NCI-H146 treated with DMSO at 0.1 percent for 48 hours (cell line): ENCODE data around the gene TMEM44.
"Not testable (repeated sequence)": the region's sequence is repeated elsewhere in the genome, so short reads cannot be mapped to it uniquely, and the experiment has no call there.

Experiments
- DNase-seq: peaks from one replicate; lab custom pipeline; 2025; ENCODE audit not compliant: unreplicated experiment; lab: John Stamatoyannopoulos, UW

TMEM44 gene

DNA sequence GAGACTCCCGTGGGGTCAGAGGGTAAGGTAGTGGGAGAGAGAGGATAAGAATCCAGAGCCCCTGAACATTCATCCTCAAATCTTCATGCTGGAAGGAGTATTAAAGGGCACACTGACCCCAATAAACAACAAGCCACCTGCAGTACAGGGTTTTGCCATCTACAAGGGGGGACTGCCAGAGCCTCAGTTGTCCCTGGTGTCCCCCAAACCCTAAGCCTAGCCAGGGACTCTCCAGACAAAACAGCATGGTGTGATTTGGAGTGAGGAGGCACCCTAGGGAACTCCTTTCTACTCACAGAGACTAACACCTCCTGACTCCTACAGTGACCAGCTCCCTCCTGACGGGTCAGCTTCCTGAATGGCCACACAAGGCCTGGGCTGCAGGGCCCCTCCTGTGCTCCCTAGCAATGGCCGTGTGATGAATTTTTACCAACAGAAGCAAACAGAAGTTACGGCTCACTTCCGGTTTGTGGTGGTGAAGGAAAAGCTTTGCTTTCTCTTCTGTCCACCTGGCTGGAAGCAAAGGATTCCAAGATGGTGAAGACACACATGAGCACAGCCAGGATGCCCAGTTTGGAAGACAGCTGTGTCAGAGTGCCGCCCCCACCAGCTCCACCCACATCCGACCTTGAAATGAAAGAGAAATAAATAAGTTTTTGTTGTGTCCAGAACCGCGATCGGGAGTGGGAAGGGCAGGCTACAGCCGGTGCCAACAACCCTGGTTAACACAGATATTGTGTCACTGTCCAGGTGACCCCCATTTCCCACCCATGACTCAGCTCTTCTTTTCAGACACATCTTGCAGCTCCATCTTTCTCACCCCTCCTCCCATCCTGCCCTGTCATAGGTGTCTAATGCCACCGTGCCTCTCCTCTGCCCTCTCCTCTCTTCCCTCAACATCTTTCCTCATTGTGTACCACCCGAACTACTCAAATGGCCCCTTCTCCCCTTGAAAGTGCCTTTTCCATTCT is 76.8 kb downstream of the TMEM44 start:
- DNase-seq, result no peak

DNA sequence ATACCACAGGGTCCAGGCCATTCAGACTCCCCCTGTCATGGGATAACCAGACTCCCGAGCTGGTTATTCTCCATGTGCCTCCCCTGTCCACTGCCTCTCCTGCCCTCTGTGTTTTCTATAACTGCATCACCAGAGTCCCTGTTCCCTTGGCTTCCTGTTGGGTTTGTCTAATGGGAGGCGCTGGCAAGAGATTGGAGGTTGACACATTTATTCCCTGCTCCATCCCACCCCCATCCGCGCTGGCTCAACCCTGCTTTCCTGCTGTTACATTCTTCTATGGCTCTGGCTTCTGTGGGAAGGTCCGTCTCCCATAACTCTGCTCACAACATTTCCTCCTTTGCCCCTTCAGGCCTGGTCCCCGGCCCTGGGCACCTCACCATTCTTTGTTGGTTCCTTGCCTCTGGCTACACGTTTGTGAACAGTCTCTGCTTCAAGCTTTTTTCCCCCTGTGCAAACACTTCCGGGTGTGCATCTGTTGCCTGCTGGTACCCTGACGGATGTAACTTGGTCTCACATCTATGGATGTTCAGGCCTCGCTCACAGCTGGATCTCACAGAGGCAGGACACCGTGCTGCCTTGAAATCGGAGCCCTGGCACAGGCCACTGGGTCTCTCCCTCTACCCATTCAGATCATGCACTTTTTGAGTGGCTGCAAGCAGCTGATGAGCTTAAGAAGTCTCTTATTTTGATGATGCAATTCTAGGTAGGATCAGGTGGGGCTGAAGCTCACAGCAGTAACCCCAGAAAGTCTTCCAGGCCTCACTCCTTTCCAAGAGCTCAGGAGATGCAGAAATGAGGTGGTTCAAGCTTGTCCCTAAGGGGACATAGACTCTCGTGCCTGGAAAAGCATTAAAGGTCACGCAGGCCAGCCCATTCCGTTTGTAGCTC is 77.8 kb downstream of the TMEM44 start:
- no peak for DNase-seq

DNA sequence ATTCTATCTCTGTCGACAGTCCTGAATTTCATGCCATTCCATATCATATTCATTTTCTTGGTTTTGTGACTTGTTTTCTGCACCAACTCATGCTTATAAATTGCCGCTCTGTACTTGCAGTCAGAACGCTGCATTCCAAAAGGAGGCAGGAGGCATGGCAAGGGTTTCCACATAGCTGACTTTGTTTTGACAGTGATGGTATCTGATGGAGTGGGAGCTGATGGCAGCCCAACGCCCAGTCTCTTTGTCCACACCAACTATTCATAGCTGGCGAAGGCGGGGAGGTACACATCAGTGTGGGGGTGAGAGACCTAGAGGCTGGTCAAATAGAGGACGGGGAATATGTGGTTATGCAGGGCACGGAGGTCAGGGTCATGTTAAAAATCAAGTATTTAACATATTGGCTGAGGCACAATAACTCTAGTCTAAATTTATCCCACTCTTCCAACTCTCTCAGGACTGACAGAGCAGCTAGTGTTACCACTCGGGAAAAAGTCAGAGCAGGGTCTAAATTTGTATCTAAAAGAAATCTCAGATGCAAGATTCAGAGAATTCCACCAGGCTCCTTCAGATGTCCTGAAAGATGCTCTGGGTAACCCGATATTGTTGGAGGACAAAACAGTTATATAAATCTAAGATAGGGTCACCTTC is 78.6 kb downstream of the TMEM44 start:
- DNase-seq, result no peak

DNA sequence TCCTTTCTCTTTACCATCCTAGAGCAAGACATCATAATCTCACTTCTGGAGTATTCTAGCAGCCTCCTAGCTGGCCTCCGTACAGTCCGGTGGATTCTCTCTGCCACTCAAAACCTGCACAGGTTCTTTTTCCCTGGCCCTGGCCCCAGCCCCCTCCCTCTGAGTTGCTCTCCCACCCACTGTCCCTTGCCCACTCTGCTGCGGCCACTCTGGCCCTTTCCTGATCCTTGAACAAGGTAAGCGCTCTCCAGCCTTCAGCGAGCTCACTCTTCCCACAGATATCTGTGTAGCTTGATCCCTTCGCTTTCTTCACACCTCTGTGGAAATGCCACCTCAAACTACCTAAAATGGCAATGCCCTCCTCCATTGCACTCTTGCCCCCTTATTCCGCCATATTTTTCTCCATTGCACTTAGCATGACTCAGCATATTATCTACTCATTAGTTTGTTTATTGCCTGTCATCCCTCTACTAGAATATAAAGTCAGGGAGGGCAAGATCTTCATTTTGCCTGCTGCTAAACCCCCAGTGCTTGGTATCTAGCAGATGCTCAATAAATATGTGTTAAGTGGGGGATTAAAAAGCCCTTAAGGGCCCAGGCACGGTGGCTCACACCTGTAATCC is 80.8 kb downstream of the TMEM44 start:
- DNase-seq, result no peak

DNA sequence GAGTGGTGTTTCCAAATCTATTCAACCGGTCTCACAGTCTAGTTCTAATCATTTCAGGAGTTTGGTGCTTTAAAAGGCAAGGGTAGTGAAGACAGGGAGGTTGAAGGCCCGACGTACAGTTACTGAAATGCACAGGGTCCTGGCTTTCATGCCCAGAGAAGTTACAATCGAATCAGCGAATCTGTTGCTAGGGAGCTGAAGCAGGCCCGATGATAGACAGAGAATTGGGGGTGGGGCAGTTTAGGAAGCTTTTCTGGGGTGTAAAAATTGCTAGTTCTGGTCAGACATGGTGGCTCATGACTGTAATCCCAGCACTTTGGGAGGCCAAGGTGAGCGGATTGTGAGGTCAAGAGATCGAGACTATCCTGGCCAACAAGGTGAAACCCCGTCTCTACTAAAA is 83.4 kb downstream of the TMEM44 start:
- DNase-seq, result no peak

DNA sequence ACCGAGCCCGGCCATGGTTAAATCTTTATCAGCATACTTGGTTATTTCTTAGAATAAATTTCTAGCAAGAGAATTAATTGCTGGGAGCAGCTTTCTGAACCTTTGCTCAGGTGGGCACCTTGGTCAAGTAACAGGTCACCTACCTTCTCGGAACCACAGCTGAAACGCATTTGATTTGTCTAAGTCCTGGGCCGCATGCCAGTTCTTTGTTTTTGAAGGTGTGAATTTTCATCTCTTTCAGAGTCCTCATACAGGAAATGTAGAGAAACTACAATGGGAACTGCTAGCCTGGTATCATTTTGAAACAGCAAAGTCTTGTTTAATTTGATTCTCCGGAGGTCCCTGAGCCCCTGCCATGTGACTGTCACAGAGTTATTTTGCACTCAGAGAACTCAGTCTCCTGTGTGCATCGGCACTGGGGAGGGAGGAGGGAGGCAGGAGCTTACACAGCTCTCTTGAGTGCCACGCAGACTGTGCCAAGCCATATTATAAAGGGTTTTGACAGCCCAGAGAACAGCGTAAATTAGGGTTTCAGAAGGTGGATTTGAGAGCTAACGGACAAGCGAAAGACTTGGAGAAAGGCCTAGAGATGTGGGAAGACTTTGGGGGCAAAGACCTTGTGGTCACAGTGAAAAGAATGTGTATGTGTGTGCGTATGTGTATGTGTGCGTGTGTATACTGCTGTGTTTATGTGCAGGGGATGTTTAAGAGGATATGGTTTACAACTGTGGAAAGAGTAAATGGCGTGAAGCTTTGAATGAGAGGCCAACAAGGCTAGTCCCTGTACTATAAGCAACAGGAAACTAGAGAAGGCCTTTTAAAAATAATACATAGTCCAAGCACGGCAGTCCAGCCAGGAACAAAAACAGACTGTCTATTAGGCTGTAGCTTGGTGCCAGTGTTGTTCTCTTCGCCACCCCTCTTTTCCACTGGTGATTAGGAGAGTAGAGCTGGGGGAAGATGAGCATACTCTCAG is 84.6 kb downstream of the TMEM44 start:
- DNase-seq, result no peak

DNA sequence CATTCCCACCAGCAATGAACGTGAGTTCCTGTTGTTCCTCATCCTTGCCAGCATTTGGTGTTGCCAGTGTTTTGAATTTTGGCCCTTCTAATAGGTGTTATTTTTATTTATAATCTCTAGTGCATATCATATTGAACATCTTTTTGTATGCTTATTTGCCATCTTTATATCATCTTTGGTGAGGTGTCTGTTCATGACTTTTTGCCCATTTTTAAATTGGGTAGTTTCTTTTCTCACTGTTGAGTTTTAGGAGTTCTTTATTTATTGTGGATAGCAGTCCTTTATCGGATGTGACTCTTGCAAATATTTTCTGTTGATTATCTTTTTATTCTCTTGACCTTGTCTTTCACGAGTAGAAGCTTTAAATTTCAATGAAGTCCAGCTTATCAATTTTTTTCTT is 86.2 kb downstream of the TMEM44 start:
- no peak for DNase-seq

DNA sequence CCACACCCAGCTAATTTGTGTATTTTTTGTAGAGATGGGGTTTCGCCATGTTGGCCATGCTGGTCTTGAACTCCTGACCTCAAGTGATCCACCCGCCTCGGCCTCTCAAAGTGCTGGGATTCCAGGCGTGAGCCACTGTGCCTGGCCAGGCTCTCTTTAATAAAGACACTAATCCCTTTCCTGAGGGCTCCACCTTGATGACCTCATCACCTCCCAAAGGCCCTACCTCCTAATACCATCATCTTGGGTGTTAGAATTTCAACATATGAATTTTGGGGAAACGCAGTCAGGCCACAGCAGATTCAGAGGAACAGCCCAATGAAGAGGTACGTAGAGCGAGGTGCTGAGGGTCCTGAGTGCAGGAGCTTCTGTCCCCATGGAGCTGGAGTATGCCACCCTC is 87.7 kb downstream of the TMEM44 start:
- DNase-seq, result not testable (repeated sequence)

DNA sequence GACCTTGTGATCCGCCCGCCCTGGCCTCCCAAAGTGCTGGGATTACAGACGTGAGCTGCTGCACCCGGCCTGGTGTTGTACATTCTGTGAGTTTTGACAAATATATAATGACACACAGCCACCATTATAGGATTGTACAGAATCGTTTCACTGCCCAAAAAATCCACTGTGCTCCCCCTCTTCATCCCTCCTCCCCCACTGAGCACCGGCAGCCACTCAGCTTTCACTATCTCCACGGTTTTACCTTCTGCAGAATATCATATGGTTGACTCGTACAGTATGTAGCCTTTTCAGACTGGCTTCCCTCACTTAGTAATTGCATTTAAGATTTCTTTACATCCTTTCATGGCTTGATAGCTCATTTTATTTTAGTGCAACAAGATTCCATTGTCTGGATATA is 89.7 kb downstream of the TMEM44 start:
- no peak for DNase-seq

DNA sequence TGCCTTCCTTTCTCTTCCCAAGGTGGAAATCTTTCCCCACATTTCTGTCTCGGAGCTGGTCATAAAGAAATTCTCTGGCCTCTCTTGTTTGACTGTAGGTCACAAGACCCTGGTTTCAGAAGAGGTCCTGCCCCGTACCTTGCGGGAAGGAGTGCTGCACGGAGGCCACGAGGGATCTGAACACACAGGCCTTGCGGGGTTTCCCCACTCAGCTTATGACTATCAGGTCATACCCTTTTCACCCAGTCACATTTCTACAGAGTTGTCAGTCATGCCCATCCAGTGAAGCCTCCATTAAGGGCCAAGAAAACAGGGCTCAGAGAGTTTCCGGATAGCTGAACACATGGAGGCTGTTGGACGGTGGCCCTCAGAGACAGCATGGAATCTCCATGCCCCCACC is 91.7 kb downstream of the TMEM44 start:
- no peak for DNase-seq

DNA sequence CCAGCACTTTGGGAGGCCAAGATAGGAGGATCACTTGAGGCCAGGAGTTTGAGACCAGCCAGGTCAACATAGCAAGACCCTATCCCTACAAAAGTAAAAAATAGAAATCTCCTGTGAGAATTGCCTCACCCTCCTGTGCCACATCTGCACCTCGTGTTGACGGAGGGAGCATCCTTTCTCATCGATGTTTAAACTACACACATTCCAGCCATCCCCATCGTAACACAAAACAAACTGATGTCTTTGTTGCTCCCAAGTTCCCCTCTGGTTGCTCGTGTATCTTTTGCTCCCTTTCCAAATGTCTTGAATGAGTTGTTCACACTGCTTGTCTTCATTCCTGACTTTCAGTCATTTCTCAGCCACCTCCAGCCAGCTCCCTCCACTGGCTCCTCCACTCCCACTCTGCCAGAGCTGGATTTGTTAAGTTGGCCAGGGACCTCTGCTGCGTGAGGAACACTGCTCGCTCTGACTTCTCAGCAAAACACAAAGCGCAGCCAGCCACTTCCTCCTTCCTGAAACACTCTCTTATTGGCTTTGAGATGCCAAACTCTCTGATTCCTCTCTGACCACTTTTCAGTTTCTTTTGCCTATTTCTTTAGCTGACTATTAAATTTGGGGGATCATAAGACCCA is 92.8 kb downstream of the TMEM44 start:
- no peak for DNase-seq

DNA sequence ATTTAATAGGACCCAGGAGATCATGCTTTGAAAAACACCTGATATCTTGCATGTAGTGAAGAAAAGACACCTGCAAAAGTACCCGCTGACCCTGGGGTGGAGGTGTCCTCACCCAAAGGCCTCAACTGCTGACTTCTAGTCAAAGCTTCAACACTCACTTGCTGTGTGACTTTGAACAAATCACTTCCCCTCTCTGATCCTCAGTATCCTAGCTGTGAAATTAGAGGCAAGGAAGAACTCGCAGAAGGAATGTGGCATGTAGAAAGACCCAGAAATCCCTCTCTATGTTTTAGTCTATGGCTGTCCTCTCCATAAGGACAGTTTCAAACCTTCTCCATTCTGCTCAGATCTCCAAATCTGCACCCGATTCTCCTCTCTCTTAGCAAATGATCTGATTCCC is 93.7 kb downstream of the TMEM44 start:
- DNase-seq, result no peak

DNA sequence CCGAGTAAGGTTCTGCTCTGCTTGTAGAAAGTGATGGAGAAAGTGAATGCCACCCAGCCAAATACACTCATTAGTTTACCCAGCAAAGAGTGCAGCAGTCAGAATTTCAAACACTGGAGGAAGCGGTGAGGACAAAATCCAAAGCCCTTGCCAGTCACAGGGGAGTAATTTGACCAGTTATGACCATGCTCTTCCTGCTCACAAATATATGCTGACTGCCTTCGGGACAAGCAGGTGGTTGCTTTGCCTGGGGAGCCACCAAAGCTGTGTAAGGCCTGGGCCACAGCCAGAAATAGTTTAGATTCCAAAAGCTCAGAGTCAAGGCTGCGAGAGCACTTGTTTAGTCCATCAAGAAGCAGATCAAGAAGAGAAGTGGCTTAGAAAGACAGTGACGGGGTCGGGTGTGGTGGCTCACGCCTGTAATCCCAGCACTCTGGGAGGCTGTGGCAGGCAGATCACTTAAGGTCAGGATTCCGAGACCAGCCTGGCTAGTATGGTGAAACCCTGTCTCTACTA is 95.4 kb downstream of the TMEM44 start:
- DNase-seq, result no peak
